K562 (cell line): ENCODE results near the gene MDH2. TPM values are rescaled to one million over a fixed set of nuclear protein-coding genes. Genes with fewer than 3 reads are reported as not detected.
A peak's percentile ranks its signal among the peaks of the same experiment; 100 is the strongest.

Experiments
- BMI1 ChIP-seq: fragments of 150-350 bp; IDR thresholded peaks from 2 replicates; pipeline ENCODE4 v1.6.1; 2014; ENCODE audit warnings: low read length
- DPF2 ChIP-seq: fragments of 450-650 bp; IDR thresholded peaks from 2 replicates; pipeline ENCODE4 v1.6.1; 2016
- FOXA3 ChIP-seq, 2 experiments: fragments of 450-650 bp in 1 of 2; sonication (generic) in 1 of 2; formaldehyde crosslinking; IDR thresholded peaks in 1 of 2; conservative IDR thresholded peaks in 1 of 2; 2 replicates each; pipeline versions ENCODE4 v1.4.0 to v1.8.0; 2020 to 2022; ENCODE audit warnings: mild to moderate bottlenecking in 2 of 2, missing genetic modification reagents in 1 of 2
- MAFK ChIP-seq: IDR thresholded peaks from 2 replicates; pipeline ENCODE4 v1.6.1; 2011; ENCODE audit warnings: low read length, improper control_type of control experiment
- MECOM ChIP-seq: fragments of 250-450 bp; sonication (Bioruptor Pico); IDR thresholded peaks from 2 replicates; pipeline ENCODE4 v1.8.0; 2022; ENCODE audit warnings: inconsistent platforms
- MEIS2 ChIP-seq: fragments of 450-650 bp; IDR thresholded peaks from 2 replicates; pipeline ENCODE4 v1.6.1; 2014; ENCODE audit warnings: mild to moderate bottlenecking; ENCODE audit not compliant: partially characterized antibody
- NCOA2 ChIP-seq, 2 experiments: fragments of 450-650 bp; IDR thresholded peaks; 2 replicates each; pipeline ENCODE4 v1.6.1; 2018; ENCODE audit warnings: mild to moderate bottlenecking in 2 of 2, moderate library complexity in 1 of 2; ENCODE audit not compliant: partially characterized antibody in 2 of 2
- POLR2H ChIP-seq: IDR thresholded peaks from 2 replicates; pipeline ENCODE4 v1.6.1; 2016; ENCODE audit warnings: missing genetic modification characterization, low read depth, mild to moderate bottlenecking, control low read depth, missing compliant biosample characterization, moderate library complexity
- RBM14 ChIP-seq: fragments of 200-400 bp; formaldehyde crosslinking; IDR thresholded peaks from 2 replicates; pipeline ENCODE4 v1.6.1; 2018; ENCODE audit warnings: low read depth, mild to moderate bottlenecking, low read length, moderate library complexity, borderline replicate concordance; ENCODE audit not compliant: insufficient read depth
- SMARCE1 ChIP-seq: fragments of 450-650 bp; IDR thresholded peaks from 2 replicates; pipeline ENCODE4 v1.7.1; 2016; ENCODE audit warnings: mild to moderate bottlenecking
- STAT5A ChIP-seq: IDR thresholded peaks from 2 replicates; pipeline ENCODE4 v1.6.1; 2012; ENCODE audit warnings: low read length, inconsistent platforms, borderline replicate concordance
- TCF3 ChIP-seq: sonication (generic); formaldehyde crosslinking; IDR thresholded peaks from 2 replicates; pipeline ENCODE4 v1.4.0; 2020; ENCODE audit warnings: mild to moderate bottlenecking, missing genetic modification reagents
- YY1 ChIP-seq, 3 experiments: IDR thresholded peaks; 2 replicates each; pipeline ENCODE4 v1.6.1; 2011; ENCODE audit warnings: low read length in 2 of 3, mild to moderate bottlenecking in 2 of 3, moderate library complexity in 2 of 3, borderline replicate concordance in 1 of 3, control low read depth in 1 of 3, low read depth in 1 of 3; ENCODE audit not compliant: insufficient read depth in 3 of 3, insufficient replicate concordance in 2 of 3, control insufficient read depth in 1 of 3, insufficient read length in 1 of 3; ENCODE audit errors: extremely low read depth in 1 of 3
- ZNF140 ChIP-seq: fragments of 250-450 bp; sonication (Bioruptor Pico); IDR thresholded peaks from 2 replicates; pipeline ENCODE4 v1.8.0; 2021; ENCODE audit warnings: moderate library complexity, mild to moderate bottlenecking, inconsistent platforms
- polyA plus RNA-seq, 8 experiments: library from polyadenylated mRNA; depleted of rRNA in 4 of 8; stranded (reverse) in 5 of 8; unstranded in 3 of 8; fragments of >200 nt; fragmentation: Nextera tagmentation in 2 of 8; fragmentation: Illumina TruSeq in 1 of 8; extraction: Ambion mirVana in 2 of 8; extraction: Trizol in 1 of 8; gene quantifications; 2 replicates each; pipeline versions ENCODE4 v1.2.1 to v1.2.3, GENCODE V29; 2011 to 2014; ENCODE audit warnings: inconsistent platforms in 1 of 8, missing spikeins in 1 of 8
- total RNA-seq, 7 experiments: library from RNA; depleted of rRNA in 6 of 7; stranded (reverse); fragments of >200 nt in 6 of 7; fragmentation: Illumina TruSeq in 2 of 7; extraction: Trizol in 2 of 7; gene quantifications; 2 replicates each; pipeline versions ENCODE4 v1.2.1 to v1.2.3, GENCODE V29; 2011 to 2021; ENCODE audit warnings: low replicate concordance in 1 of 7

The MDH2 gene
- total and polyA plus RNA-seq, 9 of the 15 experiments (the other 6 are each of a cell fraction or from before 2014, with no cell fraction given), result 106 to 701 (median 242) TPM

DNA sequence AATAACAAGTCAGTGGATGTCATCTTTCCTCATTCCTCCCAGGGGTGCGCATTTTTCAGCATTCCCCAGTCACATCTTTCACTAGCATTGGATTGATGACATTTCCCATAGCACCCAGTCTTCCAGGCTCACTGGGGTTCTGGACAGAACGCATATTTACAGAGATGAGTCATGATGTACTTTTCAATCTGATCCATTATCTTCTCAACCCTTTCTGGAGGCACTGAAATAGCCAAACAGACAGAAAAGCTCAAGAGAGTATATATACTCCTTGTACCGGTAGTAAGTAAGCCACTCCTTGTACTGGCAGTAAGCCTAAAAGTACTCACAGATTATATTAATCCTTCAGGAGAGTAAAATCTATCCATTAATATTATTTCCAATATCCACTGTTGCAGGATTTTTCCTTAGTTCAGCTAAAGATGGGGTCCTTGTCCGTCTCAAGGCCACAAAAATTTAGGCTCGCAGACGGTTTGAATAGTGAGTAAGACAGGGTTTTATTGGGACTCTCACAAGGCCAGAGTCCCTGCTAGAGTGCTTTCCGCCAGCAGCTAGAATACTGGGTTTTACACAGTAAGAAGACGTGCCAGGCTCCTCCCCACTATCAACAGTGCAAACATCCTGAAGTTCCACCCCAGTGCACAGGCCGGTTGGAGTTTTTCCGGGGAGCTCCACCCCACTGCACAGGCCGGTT lies 60.8 kb downstream of the MDH2 start (continued):
- TF ChIP-seq MEIS2, result peak; percentile 34
- TF ChIP-seq POLR2H, result no peak
- peak; percentile 77; the same call in 1 of the 2 replicates for TF ChIP-seq SMARCE1
- TF ChIP-seq MECOM (CRISPR knock-in tag), result peak; percentile 37; the same call in 1 of the 2 replicates
- TF ChIP-seq MAFK, result 0 out of 2 replicates have a peak, but pooled peaks have one; percentile 3
- TF ChIP-seq DPF2, result 0 out of 2 replicates have a peak, but pooled peaks have one; percentile 28
- TF ChIP-seq ZNF140 (CRISPR knock-in tag), result no peak
- no peak for TF ChIP-seq STAT5A
- TF ChIP-seq YY1 (IDR thresholded peaks at IDR 0.05; ENCODE audit: borderline replicate concordance in 1 of 3, control insufficient read depth in 1 of 3, extremely low read depth in 1 of 3, insufficient read depth in 3 of 3, insufficient read length in 1 of 3, insufficient replicate concordance in 2 of 3, low read depth in 1 of 3, low read length in 2 of 3), result no peak
- no peak for TF ChIP-seq RBM14
- TF ChIP-seq TCF3 (CRISPR knock-in tag), result no peak
- TF ChIP-seq NCOA2 (IDR thresholded peaks at IDR 0.05; ENCODE audit: partially characterized antibody in 2 of 2), result no peak
- TF ChIP-seq BMI1, result no peak
- TF ChIP-seq FOXA3 (CRISPR knock-in tag; conservative IDR thresholded peaks at IDR 0.05 in 1 of 2, IDR thresholded peaks at IDR 0.05 in 1 of 2), result peak; percentile 88 to 95
